IMR-90 (cell line): ENCODE data around the gene ALOX5AP.

ENCODE experiments used
- POLR2A ChIP-seq: IDR thresholded peaks from 2 replicates; pipeline ENCODE4 v1.6.1; 2012; ENCODE audit warnings: mild to moderate bottlenecking, low read depth, low read length
- TF ChIP-seq, protein P1 (sequence below): conservative IDR thresholded peaks from 2 replicates; pipeline ENCODE4 v1.5.1; 2012; ENCODE audit warnings: mild to moderate bottlenecking, low read depth, low read length, improper control_type of control experiment

DNA sequence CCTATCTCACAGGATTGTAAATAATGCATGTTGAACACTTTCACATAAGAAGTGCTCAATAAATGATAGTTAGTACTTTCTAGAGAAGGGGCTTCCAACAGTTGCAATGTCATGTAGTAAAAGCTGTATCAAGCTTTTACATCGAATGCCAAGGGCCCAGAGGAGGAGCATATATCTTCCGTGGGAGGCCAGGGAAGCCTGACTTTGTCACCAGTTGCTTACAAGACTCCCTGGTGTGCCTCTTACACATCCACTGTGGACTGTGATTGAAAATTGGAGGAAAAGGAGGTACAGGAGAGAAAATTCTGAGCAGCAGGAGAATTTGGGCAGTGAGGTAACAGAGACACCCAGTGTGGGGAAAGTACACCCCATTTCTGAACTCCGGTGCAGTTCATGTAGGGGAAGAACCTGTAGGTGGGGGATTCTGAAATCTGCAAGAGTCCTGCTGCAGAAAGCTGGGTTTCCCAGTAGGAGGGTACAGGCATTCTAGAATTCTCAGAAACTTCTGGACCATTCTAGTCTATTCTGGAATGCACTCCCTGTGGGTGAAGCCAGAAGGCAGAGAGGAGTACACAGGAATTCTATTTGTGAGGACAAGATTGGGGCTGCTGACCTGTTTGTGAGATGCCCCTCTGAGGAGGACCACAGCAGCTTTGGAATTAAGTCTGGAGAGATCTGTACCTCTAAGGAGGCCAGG lies 54.0 kb downstream of the ALOX5AP start:
- no peak for TF ChIP-seq POLR2A
- TF ChIP-seq, protein P1, sequence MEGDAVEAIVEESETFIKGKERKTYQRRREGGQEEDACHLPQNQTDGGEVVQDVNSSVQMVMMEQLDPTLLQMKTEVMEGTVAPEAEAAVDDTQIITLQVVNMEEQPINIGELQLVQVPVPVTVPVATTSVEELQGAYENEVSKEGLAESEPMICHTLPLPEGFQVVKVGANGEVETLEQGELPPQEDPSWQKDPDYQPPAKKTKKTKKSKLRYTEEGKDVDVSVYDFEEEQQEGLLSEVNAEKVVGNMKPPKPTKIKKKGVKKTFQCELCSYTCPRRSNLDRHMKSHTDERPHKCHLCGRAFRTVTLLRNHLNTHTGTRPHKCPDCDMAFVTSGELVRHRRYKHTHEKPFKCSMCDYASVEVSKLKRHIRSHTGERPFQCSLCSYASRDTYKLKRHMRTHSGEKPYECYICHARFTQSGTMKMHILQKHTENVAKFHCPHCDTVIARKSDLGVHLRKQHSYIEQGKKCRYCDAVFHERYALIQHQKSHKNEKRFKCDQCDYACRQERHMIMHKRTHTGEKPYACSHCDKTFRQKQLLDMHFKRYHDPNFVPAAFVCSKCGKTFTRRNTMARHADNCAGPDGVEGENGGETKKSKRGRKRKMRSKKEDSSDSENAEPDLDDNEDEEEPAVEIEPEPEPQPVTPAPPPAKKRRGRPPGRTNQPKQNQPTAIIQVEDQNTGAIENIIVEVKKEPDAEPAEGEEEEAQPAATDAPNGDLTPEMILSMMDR = no peak
